ENCODE results near the gene NUP214.

- TF ChIP-seq PAX5 (IDR thresholded peaks at IDR 0.05; ENCODE audit: insufficient read depth, low read length, severe bottlenecking) = no peak
- no peak for TF ChIP-seq POLR2A (IDR thresholded peaks at IDR 0.05; ENCODE audit: low read depth, low read length)
- no peak for TF ChIP-seq POLR2AphosphoS5 (IDR thresholded peaks at IDR 0.05; ENCODE audit: low read depth, low read length)
- TF ChIP-seq TAF1 (IDR thresholded peaks at IDR 0.05; ENCODE audit: low read depth, low read length) = no peak
- TF ChIP-seq POU2F2 (IDR thresholded peaks at IDR 0.05; ENCODE audit: low read depth, low read length) = no peak
- no peak for TF ChIP-seq SPI1 (IDR thresholded peaks at IDR 0.05; ENCODE audit: low read depth, low read length)
These were observed 102.6 kb downstream of the NUP214 start for GRCh38 chr9:131227959-131228460.
